Measurements from ENCODE around the gene DOCK9.

DNA sequence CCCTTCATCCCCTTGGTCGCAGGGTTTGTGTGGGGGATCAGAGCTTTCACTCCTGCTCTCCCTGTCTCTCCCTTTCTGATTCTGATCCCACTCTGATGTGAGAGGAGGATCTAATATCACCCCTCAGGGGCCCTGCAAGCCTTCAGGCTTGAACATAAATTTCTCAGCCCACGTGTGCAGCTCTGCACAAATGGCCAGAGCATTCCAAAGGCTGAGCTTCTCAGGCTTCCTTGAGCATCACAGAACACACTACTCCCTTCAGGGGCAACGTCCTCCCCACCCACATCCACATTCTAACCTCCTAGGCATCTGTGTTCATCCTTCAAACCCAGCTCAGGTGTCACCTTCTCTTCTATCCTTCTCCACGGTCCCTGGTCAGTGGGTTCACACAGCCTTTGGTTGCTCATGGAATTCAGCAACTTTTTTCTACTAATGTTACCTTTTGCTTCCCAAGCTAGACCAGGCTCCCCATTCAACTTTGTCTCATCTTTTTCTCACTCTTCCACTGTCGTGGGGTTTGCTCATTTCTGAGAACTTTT lies 24.4 kb upstream of the DOCK9 start:
- TF ChIP-seq, protein P1, sequence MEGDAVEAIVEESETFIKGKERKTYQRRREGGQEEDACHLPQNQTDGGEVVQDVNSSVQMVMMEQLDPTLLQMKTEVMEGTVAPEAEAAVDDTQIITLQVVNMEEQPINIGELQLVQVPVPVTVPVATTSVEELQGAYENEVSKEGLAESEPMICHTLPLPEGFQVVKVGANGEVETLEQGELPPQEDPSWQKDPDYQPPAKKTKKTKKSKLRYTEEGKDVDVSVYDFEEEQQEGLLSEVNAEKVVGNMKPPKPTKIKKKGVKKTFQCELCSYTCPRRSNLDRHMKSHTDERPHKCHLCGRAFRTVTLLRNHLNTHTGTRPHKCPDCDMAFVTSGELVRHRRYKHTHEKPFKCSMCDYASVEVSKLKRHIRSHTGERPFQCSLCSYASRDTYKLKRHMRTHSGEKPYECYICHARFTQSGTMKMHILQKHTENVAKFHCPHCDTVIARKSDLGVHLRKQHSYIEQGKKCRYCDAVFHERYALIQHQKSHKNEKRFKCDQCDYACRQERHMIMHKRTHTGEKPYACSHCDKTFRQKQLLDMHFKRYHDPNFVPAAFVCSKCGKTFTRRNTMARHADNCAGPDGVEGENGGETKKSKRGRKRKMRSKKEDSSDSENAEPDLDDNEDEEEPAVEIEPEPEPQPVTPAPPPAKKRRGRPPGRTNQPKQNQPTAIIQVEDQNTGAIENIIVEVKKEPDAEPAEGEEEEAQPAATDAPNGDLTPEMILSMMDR (conservative IDR thresholded peaks at IDR 0.05; ENCODE audit: low read depth, low read length), result no peak
- no peak for TF ChIP-seq EZH2 (IDR thresholded peaks at IDR 0.05; ENCODE audit: borderline replicate concordance, low read depth, low read length, poor library complexity, severe bottlenecking)

Data from A673 (cell line).